Heart left ventricle (tissue), 16 donors: ENCODE measurements around the gene MYCL. TPM values are rescaled to one million over a fixed set of nuclear protein-coding genes. Genes with fewer than 3 reads are reported as not detected.

Experiments
- ATAC-seq, 4 donors: fragments of 200-7000 bp; cut with Tn5 transposase; one replicate each; pipeline ENCODE4 v1.9.1; 2020 to 2022; ENCODE audit warnings: moderate library complexity in 4 of 4, mild to moderate bottlenecking in 3 of 4, moderate number of reproducible peaks in 1 of 4
- DNase-seq, 5 donors: peaks; one replicate each; pipeline ENCODE4 v3.0.0-alpha.2; 2020
- H3K27ac ChIP-seq, 12 donors: fragments of 200-600 bp; sonication (generic) in 4 of 12; one replicate each; pipeline versions ENCODE4 v1.5.0 to v1.8.0; 2016 to 2022; ENCODE audit warnings: mild to moderate bottlenecking in 2 of 12
- H3K27me3 ChIP-seq, 9 donors: fragments of 200-600 bp; sonication (generic) in 2 of 9; one replicate each; pipeline versions ENCODE4 v1.5.1 to v1.8.0; 2016 to 2022; ENCODE audit warnings: mild to moderate bottlenecking in 3 of 9
- H3K36me3 ChIP-seq, 9 donors: fragments of 200-600 bp; sonication (generic) in 2 of 9; one replicate each; pipeline versions ENCODE4 v1.5.0 to v1.8.0; 2018 to 2022; ENCODE audit warnings: mild to moderate bottlenecking in 2 of 9
- H3K4me1 ChIP-seq, 12 donors: fragments of 200-600 bp; sonication (generic) in 4 of 12; one replicate each; pipeline versions ENCODE4 v1.5.0 to v1.8.0; 2016 to 2022; ENCODE audit warnings: mild to moderate bottlenecking in 3 of 12
- H3K4me3 ChIP-seq, 12 donors: fragments of 200-600 bp; sonication (generic) in 4 of 12; one replicate each; pipeline versions ENCODE4 v1.5.0 to v1.8.0; 2017 to 2022; ENCODE audit warnings: mild to moderate bottlenecking in 9 of 12, moderate library complexity in 4 of 12
- H3K9me3 ChIP-seq, 12 donors: fragments of 200-600 bp; sonication (generic) in 4 of 12; one replicate each; pipeline versions ENCODE4 v1.5.0 to v1.8.0; 2016 to 2022; ENCODE audit warnings: mild to moderate bottlenecking in 1 of 12
- POLR2A ChIP-seq, 2 donors: fragments of 450-650 bp; IDR thresholded peaks; one replicate each; pipeline ENCODE4 v1.6.1; 2017; ENCODE audit warnings: antibody characterized with exemption in 2 of 2, mild to moderate bottlenecking in 2 of 2, moderate library complexity in 2 of 2
- WGBS, 4 donors: extraction: QIAGEN DNeasy Blood & Tissue Kit in 2 of 4; methylation state at CpG; one replicate each; pipeline versions ENCODE4 v1.1.5 to v1.1.7; 2013 to 2018; 5-methylcytosine and 5-hydroxymethylcytosine counted together
- intact Hi-C, 10 donors: fragments of 100-400 bp; cut with DNase I; formaldehyde crosslinking; loops; one replicate each; pipeline versions ENCODE4 v1.11.1 to v1.14.2; 2022
- polyA plus RNA-seq, 2 donors: library from polyadenylated mRNA; stranded (reverse); fragments of 200-250 nt; gene quantifications; one replicate each; pipeline ENCODE4 v1.2.3, GENCODE V29; 2013
- total RNA-seq, 9 donors: library from RNA; depleted of rRNA in 2 of 9; stranded (reverse); fragments of >200 nt in 2 of 9; fragmentation: NEBNext Ultra II Directional in 3 of 9; extraction: Animal tissue kit (Norgen Biotek cat#: 25700) in 3 of 9; gene quantifications; one replicate each; pipeline versions ENCODE4 v1.1.0 to v1.2.4, GENCODE V29; 2016 to 2023
- TF ChIP-seq, protein P1 (sequence below), 12 donors: fragments of 200-600 bp; sonication (generic) in 4 of 12; IDR thresholded peaks; one replicate each; pipeline versions ENCODE4 v1.5.0 to v1.8.0; 2018 to 2022; ENCODE audit warnings: antibody characterized with exemption in 12 of 12, mild to moderate bottlenecking in 5 of 12
- donor health status: ischemic (EF 13 %, LVEDD 7.1; RV severe dilation, severe dysfunction).
- donor health status: healthy with polysubstance abuse.
- donor health status: DM: no; HTN: yes; CAD: no.
- donor health status: DM: no; HTN: no; CAD: no.
- donor health status: ischemic (EF 25% LVEDD 6.9; RV normal size, moderate dysfunction).
- donor health status: ischemic (EF 25% LVEDD 5.7; RV mildly dilated, moderate dysfunction).
- donor health status: healthy.
- donor health status: DM: yes; HTN: yes; CAD: no.
- donor health status: ischemic (EF 35%, LVEDD 5.7; RV mildly dilated, moderate dysfunction).
- donor health status: nonischemic (EF 11% LVEDD 7.7; RV severe dilation, severe dysfunction).
- donor health status: DM: yes; HTN: yes; CAD: no.
- donor health status: PGD.
- donor health status: ischemic (EF 29% LVEDD 5.4; RV normal size, mild dysfunction).
- donor health status: nonischemic (EF 23%, LVEDD 6.1; RV moderate dilation, normal function).

MYCL gene
- total and polyA plus RNA-seq, 11 donors = 0.15 to 3.0 (median 0.60) TPM

DNA sequence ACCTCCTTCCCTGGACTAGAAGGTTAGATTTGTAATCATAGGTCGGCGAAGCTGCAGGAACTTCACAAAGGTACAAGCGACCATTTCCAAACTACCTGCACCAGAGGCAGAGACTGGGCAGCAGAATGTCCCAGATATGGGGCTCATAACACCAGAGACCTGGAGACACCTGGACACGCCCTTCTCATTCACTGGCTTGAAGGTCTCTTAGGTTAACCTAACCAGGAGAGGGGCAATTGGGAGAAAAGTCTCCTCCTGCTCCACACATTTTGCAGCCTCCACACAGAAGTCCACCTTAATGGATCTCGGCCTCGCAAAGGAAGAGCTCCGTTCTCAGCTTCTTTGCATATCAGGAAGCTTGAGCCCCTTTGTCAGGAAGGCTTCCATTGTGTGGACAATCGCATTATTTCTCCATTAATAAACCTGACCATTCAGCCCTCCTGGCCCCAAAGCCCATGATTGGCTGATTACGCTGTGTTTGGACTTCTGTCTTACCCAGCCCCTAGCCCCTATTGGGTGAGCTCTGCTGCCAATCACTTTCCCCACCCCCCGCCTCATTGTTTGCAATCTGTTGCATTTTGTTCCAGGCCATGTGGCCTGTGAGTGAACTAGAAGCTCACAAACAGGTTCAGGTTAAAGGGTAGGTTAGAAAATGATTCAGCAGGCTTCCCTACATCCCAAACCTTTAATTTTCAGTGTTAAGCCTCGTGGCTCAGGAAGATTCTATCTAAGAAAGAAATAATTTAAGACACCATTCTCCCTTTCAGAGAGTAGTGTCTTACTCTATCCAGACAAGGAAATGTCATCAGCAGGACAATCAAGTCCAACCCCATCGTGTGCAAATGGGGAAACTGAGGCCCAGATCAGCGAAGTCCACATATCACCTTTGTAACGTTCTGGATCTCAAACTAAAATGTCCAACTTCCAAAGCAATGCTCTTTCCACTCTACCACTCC is 2.8 kb downstream of the MYCL start:
- DNase-seq = no peak
- peaks cover 0 to 70% (median 21%) of the 10 kb centered on the region in 9 donors for H3K27me3 ChIP-seq
- intact Hi-C loops = loop anchor here in 2 of 10 donors (5.0 kb wide), 2 partner anchors 47 to 82 kb away; no protein-coding TSS in a partner anchor

DNA sequence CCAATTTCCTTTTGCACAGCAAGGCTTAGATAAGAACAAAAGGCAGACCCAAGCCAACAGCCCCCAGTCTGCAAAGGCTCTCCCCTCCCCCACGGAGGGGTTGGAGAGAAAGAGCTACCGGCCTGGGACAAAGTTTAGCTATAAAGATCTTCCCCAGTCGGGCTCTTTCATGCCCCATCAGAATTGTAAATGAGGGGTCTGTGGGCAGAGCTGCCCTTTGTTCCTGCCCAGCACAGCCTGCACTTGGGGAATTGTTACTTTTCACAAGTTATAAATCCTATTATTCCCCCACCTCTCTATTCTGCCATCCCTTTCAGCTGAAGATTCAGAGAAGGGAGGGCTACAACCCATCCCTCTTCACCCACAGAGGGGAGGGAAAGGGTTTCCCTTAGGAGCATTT is 3.5 kb downstream of the MYCL start:
- DNase-seq (no peak), ATAC-seq (no peak)
- Histone ChIP-seq H3K36me3 (no peaks in the 10 kb centered on the region), H3K4me1 (peaks cover 0 to 33% (median 10%) of the 10 kb centered on the region in 12 donors), H3K9me3 (no peaks in the 10 kb centered on the region), H3K27me3 (peaks cover 0 to 65% (median 19%) of the 10 kb centered on the region in 9 donors), H3K27ac (no peak overlapping the region), H3K4me3 (no peak overlapping the region)
- TF ChIP-seq, protein P1, sequence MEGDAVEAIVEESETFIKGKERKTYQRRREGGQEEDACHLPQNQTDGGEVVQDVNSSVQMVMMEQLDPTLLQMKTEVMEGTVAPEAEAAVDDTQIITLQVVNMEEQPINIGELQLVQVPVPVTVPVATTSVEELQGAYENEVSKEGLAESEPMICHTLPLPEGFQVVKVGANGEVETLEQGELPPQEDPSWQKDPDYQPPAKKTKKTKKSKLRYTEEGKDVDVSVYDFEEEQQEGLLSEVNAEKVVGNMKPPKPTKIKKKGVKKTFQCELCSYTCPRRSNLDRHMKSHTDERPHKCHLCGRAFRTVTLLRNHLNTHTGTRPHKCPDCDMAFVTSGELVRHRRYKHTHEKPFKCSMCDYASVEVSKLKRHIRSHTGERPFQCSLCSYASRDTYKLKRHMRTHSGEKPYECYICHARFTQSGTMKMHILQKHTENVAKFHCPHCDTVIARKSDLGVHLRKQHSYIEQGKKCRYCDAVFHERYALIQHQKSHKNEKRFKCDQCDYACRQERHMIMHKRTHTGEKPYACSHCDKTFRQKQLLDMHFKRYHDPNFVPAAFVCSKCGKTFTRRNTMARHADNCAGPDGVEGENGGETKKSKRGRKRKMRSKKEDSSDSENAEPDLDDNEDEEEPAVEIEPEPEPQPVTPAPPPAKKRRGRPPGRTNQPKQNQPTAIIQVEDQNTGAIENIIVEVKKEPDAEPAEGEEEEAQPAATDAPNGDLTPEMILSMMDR (IDR thresholded peaks at IDR 0.05) = no peak
- no peak for TF ChIP-seq POLR2A (IDR thresholded peaks at IDR 0.05)
- intact Hi-C loops = loop anchor here in 2 of 10 donors (5.0 kb wide), 2 partner anchors 46 to 81 kb away; no protein-coding TSS in a partner anchor
- WGBS, 4 donors = 20 to 58% (median 39%) methylated on average over 3 of the region's 3 CpGs

More for the DNA sequence above, 2.8 kb downstream of the MYCL start:
- no peak for TF ChIP-seq POLR2A (IDR thresholded peaks at IDR 0.05)
- WGBS, 4 donors = 62 to 71% (median 64%) methylated on average over 14 of the region's 14 CpGs
- H3K4me1 ChIP-seq = peaks cover 0 to 28% (median 9%) of the 10 kb centered on the region in 12 donors
- H3K27ac ChIP-seq = no peak overlapping the region
- ATAC-seq = no peak
- no peaks in the 10 kb centered on the region for H3K9me3 ChIP-seq
- H3K36me3 ChIP-seq = no peaks in the 10 kb centered on the region
- H3K4me3 ChIP-seq = no peak overlapping the region

DNA sequence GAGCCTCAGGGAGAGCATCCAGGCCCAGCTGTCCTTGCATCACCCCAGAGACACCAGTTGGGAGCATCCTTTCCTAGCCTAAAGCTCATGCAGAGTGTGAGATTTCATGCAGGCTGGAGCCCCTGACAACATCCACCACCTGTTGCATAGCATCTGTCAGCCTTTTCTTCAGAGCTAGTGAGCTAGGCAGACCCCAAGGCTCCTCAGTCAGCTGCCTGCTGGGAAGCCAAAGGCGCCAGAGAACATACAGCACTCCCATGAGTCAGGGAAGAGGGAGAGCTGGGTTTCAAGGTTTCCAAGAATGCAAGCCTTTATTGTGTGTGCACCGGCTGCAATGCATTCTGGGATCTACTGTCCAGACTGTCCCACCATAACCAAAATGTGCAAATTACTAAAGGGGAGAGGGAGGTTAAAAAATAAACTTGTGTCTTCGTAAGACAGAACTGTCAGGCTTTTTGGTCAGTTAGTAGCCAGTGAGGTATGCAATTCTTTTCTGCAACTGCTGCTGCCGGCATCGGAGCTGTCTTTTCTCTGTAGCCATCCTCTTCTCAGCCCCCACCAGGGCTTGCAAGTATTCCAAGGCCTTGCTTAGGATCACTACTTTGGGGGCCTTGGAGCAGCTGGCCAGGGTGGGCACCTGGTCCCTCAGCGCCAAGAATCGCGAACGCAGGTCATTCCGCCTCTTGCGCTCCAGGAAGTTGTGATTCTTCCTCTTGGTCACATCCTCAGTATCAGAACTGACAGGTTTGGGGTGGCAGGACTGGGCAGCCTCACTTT is 4.6 kb downstream of the MYCL start:
- no peak for TF ChIP-seq POLR2A (IDR thresholded peaks at IDR 0.05)
- TF ChIP-seq, protein P1 (IDR thresholded peaks at IDR 0.05) = no peak
- intact Hi-C loops = loop anchor here in 2 of 10 donors (5.0 kb wide), 2 partner anchors 45 to 80 kb away; no protein-coding TSS in a partner anchor
- no peak overlapping the region for H3K4me3 ChIP-seq
- H3K9me3 ChIP-seq = no peaks in the 10 kb centered on the region
- 72 to 80% (median 74%) methylated on average over 11 of the region's 11 CpGs for WGBS, 4 donors
- ATAC-seq = no peak
- peaks cover 0 to 55% (median 13%) of the 10 kb centered on the region in 9 donors for H3K27me3 ChIP-seq
- DNase-seq = no peak
- H3K27ac ChIP-seq = no peak overlapping the region
- no peaks in the 10 kb centered on the region for H3K36me3 ChIP-seq
- H3K4me1 ChIP-seq = peaks cover 0 to 38% (median 15%) of the 10 kb centered on the region in 12 donors

DNA sequence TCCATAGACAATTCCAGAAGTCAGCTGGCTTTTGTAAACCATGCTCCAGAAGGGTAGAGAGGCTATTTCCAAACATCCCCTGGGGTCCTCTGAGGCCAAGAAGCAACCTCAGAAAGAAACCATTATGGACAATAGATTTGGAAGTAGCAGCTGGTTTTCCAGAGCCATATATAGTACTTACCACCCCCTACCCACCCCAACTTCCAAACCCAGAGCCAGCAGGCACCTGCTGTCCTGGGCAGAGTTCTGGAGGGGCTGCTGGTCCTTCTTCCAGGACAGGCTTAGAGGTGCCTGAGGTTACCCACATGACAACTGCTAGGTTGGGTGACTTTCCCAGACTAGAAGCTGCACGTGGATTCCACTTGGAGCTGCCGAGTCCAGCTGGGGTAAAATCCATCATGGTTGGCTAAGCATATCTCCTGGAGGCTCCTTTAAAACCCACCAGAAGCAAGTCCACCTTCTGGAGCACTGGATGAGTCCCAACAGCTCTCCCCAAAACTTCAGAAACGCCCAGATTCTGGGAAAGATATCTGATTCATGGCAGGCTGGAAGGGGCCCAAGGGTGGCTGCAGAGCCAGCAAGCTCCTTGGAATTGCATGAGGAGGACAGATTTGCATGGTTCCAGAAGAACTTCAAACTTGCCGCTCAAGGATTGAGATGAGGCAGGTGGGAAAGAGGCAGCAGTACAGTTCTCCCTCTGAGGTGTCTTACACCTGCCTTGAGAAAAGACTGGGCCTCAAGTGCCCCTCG is 5.8 kb downstream of the MYCL start:
- Histone ChIP-seq H3K4me1 (peaks cover 0 to 32% (median 8%) of the 10 kb centered on the region in 12 donors), H3K36me3 (no peaks in the 10 kb centered on the region), H3K4me3 (no peak overlapping the region), H3K27me3 (peaks cover 0 to 51% (median 13%) of the 10 kb centered on the region in 9 donors), H3K27ac (no peak overlapping the region), H3K9me3 (no peaks in the 10 kb centered on the region)
- intact Hi-C loops = loop anchor here in 2 of 10 donors (5.0 kb wide), 2 partner anchors 44 to 79 kb away; no protein-coding TSS in a partner anchor
- ATAC-seq (no peak), DNase-seq (no peak)
- WGBS, 4 donors = 87 to 92% (median 90%) methylated on average over 5 of the region's 5 CpGs
- TF ChIP-seq, protein P1 (IDR thresholded peaks at IDR 0.05) = no peak
- no peak for TF ChIP-seq POLR2A (IDR thresholded peaks at IDR 0.05)
